A549 (cell line): ENCODE results near the gene MTHFR. TPM values are rescaled to one million over a fixed set of nuclear protein-coding genes. Genes with fewer than 3 reads are reported as not detected.
A peak's percentile ranks its signal among the peaks of the same experiment; 100 is the strongest.

ENCODE experiments used
- ATAC-seq, 2 experiments: fragments of 200-7000 bp in 1 of 2; fragments of >200 bp in 1 of 2; cut with Nextera tagmentation in 1 of 2; cut with Tn5 transposase in 1 of 2; 3 replicates each; pipeline versions ENCODE4 v1.8.0 to v1.9.1; 2018 to 2020; ENCODE audit warnings: mild to moderate bottlenecking in 1 of 2, moderate library complexity in 1 of 2
- CTCF ChIA-PET: fragments of 300-600 bp; sonication (Branson Sonifier 250); formaldehyde crosslinking; extraction: SDS; loops from one replicate; lab custom pipeline; 2021; ENCODE audit warnings: antibody characterized with exemption, inconsistent platforms; lab: Yijun Ruan, JAX
- POLR2A ChIA-PET: fragments of 350-600 bp; formaldehyde crosslinking; extraction: SDS; loops from one replicate; lab custom pipeline; 2021; ENCODE audit warnings: antibody characterized with exemption, inconsistent platforms; lab: Yijun Ruan, JAX
- DNase-seq, 2 experiments: peaks; one replicate each; pipeline versions ENCODE4 v3.0.0 to v3.0.0-alpha.2; 2011 to 2016; ENCODE audit warnings: low read depth in 1 of 2, low spot score in 1 of 2
- FAIRE-seq: peaks from 2 replicates; lab custom pipeline; 2011; peaks lifted over from hg19 to GRCh38; lab: Jason Lieb, UNC
- H3K27ac ChIP-seq, 2 experiments: fragments of >200 bp; sonication (Bioruptor Twin); formaldehyde crosslinking; 3 replicates each; pipeline ENCODE4 v1.5.1; 2016 to 2017
- H3K4me1 ChIP-seq: fragments of >200 bp; sonication (Bioruptor Twin); formaldehyde crosslinking; 3 replicates; pipeline ENCODE4 v1.6.1; 2016
- H3K4me2 ChIP-seq: fragments of >200 bp; sonication (Bioruptor Twin); formaldehyde crosslinking; 3 replicates; pipeline ENCODE4 v1.6.1; 2016
- H3K4me3 ChIP-seq: fragments of >200 bp; sonication (Bioruptor Twin); formaldehyde crosslinking; 3 replicates; pipeline ENCODE4 v1.5.1; 2016
- H3K9me3 ChIP-seq: fragments of >200 bp; sonication (Bioruptor Twin); formaldehyde crosslinking; 3 replicates; pipeline ENCODE4 v1.6.1; 2016
- CBX2 ChIP-seq: fragments of 200-600 bp; sonication (generic); IDR thresholded peaks from 2 replicates; pipeline ENCODE4 v1.6.1; 2016; ENCODE audit warnings: low read depth, mild to moderate bottlenecking, borderline replicate concordance
- CEBPB ChIP-seq, 2 experiments: fragments of >200 bp in 1 of 2; sonication (Bioruptor Twin) in 1 of 2; formaldehyde crosslinking in 1 of 2; IDR thresholded peaks; 2 replicates each; pipeline ENCODE4 v1.6.1; 2012 to 2016
- CHD2 ChIP-seq: fragments of 150-350 bp; IDR thresholded peaks from 2 replicates; pipeline ENCODE4 v1.6.1; 2014; ENCODE audit warnings: low read length; ENCODE audit not compliant: partially characterized antibody
- CHD4 ChIP-seq: fragments of 200-600 bp; sonication (generic); IDR thresholded peaks from 2 replicates; pipeline ENCODE4 v1.6.1; 2016; ENCODE audit warnings: antibody characterized with exemption, mild to moderate bottlenecking, borderline replicate concordance
- ESRRA ChIP-seq: fragments of 150-350 bp; IDR thresholded peaks from 2 replicates; pipeline ENCODE4 v1.6.1; 2014; ENCODE audit warnings: mild to moderate bottlenecking, low read length, borderline replicate concordance
- FOSL2 ChIP-seq, 2 experiments: fragments of 450-650 bp in 1 of 2; fragments of >200 bp in 1 of 2; sonication (Bioruptor Twin) in 1 of 2; formaldehyde crosslinking; IDR thresholded peaks; 2 replicates each; pipeline versions ENCODE4 v1.5.0 to v1.6.1; 2016 to 2020; ENCODE audit warnings: mild to moderate bottlenecking in 1 of 2, moderate library complexity in 1 of 2
- HDAC2 ChIP-seq: fragments of 200-600 bp; sonication (generic); IDR thresholded peaks from 2 replicates; pipeline ENCODE4 v1.6.1; 2016
- KDM1A ChIP-seq: fragments of 200-600 bp; sonication (generic); IDR thresholded peaks from 2 replicates; pipeline ENCODE4 v1.6.1; 2016; ENCODE audit warnings: low read depth, mild to moderate bottlenecking
- KDM5A ChIP-seq: fragments of 200-600 bp; sonication (generic); IDR thresholded peaks from 2 replicates; pipeline ENCODE4 v1.6.1; 2016; ENCODE audit warnings: antibody characterized with exemption, mild to moderate bottlenecking
- MAZ ChIP-seq: fragments of 150-350 bp; IDR thresholded peaks from 2 replicates; pipeline ENCODE4 v1.6.1; 2014; ENCODE audit warnings: antibody characterized with exemption, low read depth, low read length, borderline replicate concordance
- MYC ChIP-seq: IDR thresholded peaks from 2 replicates; pipeline ENCODE4 v1.6.1; 2012; ENCODE audit warnings: mild to moderate bottlenecking, inconsistent platforms, low read length, improper control_type of control experiment, borderline replicate concordance
- POLR2A ChIP-seq: IDR thresholded peaks from 2 replicates; pipeline ENCODE4 v1.6.1; 2012; ENCODE audit warnings: mild to moderate bottlenecking, low read length
- RAD21 ChIP-seq, 2 experiments: fragments of >200 bp in 1 of 2; sonication (Bioruptor Twin) in 1 of 2; formaldehyde crosslinking in 1 of 2; IDR thresholded peaks in 1 of 2; conservative IDR thresholded peaks in 1 of 2; 2 replicates in 1 of 2; 3 replicates in 1 of 2; pipeline ENCODE4 v1.6.1; 2012 to 2018; ENCODE audit warnings: inconsistent platforms in 1 of 2
- RNF2 ChIP-seq: fragments of 200-600 bp; sonication (generic); IDR thresholded peaks from 2 replicates; pipeline ENCODE4 v1.6.1; 2016; ENCODE audit warnings: low read depth, mild to moderate bottlenecking, antibody characterized with exemption, moderate library complexity, borderline replicate concordance
- TFCP2L1 ChIP-seq: fragments of 250-450 bp; sonication (Bioruptor Pico); IDR thresholded peaks from 2 replicates; pipeline ENCODE4 v1.5.0; 2021; ENCODE audit warnings: mild to moderate bottlenecking
- TP53 ChIP-seq: fragments of 250-450 bp; sonication (Bioruptor Pico); IDR thresholded peaks from 2 replicates; pipeline ENCODE4 v1.5.0; 2021; ENCODE audit warnings: mild to moderate bottlenecking, moderate library complexity
- ZFP36 ChIP-seq: fragments of 450-650 bp; IDR thresholded peaks from 2 replicates; pipeline ENCODE4 v1.6.1; 2014; ENCODE audit warnings: borderline replicate concordance; ENCODE audit not compliant: partially characterized antibody
- ZNF302 ChIP-seq: fragments of 250-450 bp; sonication (Bioruptor Pico); IDR thresholded peaks from 2 replicates; pipeline ENCODE4 v1.9.0; 2021; ENCODE audit warnings: inconsistent platforms, mild to moderate bottlenecking, moderate library complexity
- ZSCAN20 ChIP-seq: fragments of 250-450 bp; sonication (Bioruptor Pico); IDR thresholded peaks from 2 replicates; pipeline ENCODE4 v1.8.0; 2022; ENCODE audit warnings: mild to moderate bottlenecking, moderate library complexity
- WGBS: methylation state at CpG from one replicate; pipeline ENCODE4 v1.1.6; 2017; ENCODE audit errors: missing lambda C conversion rate; 5-methylcytosine and 5-hydroxymethylcytosine counted together
- polyA plus RNA-seq, 4 experiments: library from polyadenylated mRNA; depleted of rRNA in 3 of 4; stranded (reverse); fragments of >200 nt; fragmentation: RNase III in 1 of 4; extraction: RNeasy Plus Mini Kit Qiagen cat#74134 plus additional on column Dnase treatment in 1 of 4; gene quantifications; 2 replicates in 3 of 4; 3 replicates in 1 of 4; pipeline ENCODE4 v1.2.3, GENCODE V29; 2011 to 2017
- TF ChIP-seq, protein P1 (sequence below): fragments of 150-350 bp; IDR thresholded peaks from 2 replicates; pipeline ENCODE4 v1.6.1; 2014; ENCODE audit warnings: low read depth, mild to moderate bottlenecking, low read length
- TF ChIP-seq, protein P2 (sequence below): fragments of 450-650 bp; IDR thresholded peaks from 2 replicates; pipeline ENCODE4 v1.6.1; 2014; ENCODE audit warnings: antibody characterized with exemption
- TF ChIP-seq, protein P3 (sequence below): fragments of >200 bp; sonication (Bioruptor Twin); formaldehyde crosslinking; IDR thresholded peaks from 3 replicates; pipeline ENCODE4 v1.5.1; 2016

MTHFR gene
- polyA plus RNA-seq, 2 of the 4 experiments (the other 2 are of a cell fraction) = 4.5 to 5.2 TPM

DNA sequence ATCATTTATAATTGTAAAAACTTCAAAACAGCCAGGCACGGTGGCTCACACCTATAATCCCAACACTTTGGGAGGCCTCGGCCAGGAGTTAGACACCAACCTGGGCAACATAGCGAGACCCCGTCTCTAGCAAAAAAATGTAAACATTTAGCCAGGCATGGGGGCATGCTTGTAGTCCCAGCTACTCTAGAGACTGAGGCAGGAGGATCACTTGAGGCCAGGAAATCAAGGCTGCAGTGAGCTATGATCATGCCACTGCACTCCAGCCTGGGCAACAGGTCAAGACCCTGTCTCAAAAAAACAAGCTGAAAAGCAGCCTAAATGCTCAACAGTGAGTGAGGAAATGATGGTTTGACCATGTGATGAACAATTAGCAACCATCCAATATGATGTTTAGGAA, 36.5 kb downstream of the MTHFR start:
- H3K9me3 ChIP-seq = no peaks in the 10 kb centered on the region
- DNase-seq = no peak
- H3K4me1 ChIP-seq = no peaks in the 10 kb centered on the region
- ChIA-PET POLR2A (no interaction called here), CTCF (no interaction called here)
- no peak for ATAC-seq
- WGBS = 89% methylated on average over 4 of the region's 4 CpGs
- no peak for FAIRE-seq
- no peak overlapping the region for H3K4me3 ChIP-seq
- no peak overlapping the region for H3K4me2 ChIP-seq
- H3K27ac ChIP-seq = no peak overlapping the region
- TF ChIP-seq HDAC2 (no peak), ZSCAN20 (CRISPR knock-in tag) (no peak), CBX2 (no peak), RAD21 (conservative IDR thresholded peaks at IDR 0.05 in 1 of 2, IDR thresholded peaks at IDR 0.05 in 1 of 2) (no peak), ZNF302 (no peak)
- TF ChIP-seq, protein P1, sequence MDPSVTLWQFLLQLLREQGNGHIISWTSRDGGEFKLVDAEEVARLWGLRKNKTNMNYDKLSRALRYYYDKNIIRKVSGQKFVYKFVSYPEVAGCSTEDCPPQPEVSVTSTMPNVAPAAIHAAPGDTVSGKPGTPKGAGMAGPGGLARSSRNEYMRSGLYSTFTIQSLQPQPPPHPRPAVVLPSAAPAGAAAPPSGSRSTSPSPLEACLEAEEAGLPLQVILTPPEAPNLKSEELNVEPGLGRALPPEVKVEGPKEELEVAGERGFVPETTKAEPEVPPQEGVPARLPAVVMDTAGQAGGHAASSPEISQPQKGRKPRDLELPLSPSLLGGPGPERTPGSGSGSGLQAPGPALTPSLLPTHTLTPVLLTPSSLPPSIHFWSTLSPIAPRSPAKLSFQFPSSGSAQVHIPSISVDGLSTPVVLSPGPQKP = no peak
- TF ChIP-seq, protein P2, sequence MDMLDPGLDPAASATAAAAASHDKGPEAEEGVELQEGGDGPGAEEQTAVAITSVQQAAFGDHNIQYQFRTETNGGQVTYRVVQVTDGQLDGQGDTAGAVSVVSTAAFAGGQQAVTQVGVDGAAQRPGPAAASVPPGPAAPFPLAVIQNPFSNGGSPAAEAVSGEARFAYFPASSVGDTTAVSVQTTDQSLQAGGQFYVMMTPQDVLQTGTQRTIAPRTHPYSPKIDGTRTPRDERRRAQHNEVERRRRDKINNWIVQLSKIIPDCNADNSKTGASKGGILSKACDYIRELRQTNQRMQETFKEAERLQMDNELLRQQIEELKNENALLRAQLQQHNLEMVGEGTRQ = no peak

DNA sequence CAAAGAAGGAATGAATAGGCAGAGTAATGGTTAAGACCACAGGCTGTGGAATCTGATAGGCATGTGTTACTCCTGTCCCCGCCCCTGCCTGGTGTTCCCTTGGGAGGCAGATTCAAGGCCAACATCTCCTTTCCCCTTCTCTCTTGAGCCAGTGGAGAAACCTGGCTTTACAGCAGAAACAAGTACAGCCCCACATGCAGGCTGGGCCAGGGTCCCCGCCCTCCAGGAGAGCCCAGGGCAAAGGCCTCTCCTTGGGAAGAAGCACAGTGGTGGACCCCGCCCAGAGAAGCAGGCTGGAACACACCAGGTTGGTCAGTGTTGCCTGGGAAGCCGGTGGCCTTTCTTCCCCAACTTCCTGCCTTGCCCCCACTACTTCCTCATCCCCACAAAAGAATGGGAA, 36.9 kb downstream of the MTHFR start:
- ATAC-seq (peak in 1 of 2 experiments; percentile 47; a peak in 2 of 6 replicates), FAIRE-seq (no peak), DNase-seq (no peak)
- H3K9me3 ChIP-seq = no peaks in the 10 kb centered on the region
- H3K27ac ChIP-seq = no peak overlapping the region
- ChIA-PET POLR2A (no interaction called here), CTCF (no interaction called here)
- WGBS = 49% methylated on average over 4 of the region's 4 CpGs
- no peak for TF ChIP-seq TFCP2L1
- TF ChIP-seq TP53 (CRISPR knock-in tag) = no peak
- TF ChIP-seq KDM5A = no peak
- no peak for TF ChIP-seq KDM1A
- TF ChIP-seq CHD2 = no peak
- TF ChIP-seq ZFP36 = no peak
- no peak for TF ChIP-seq CHD4
- no peak for TF ChIP-seq ESRRA
- no peak for TF ChIP-seq MYC
- TF ChIP-seq CEBPB (IDR thresholded peaks at IDR 0.05) = no peak
- no peak for TF ChIP-seq ZNF302
- TF ChIP-seq CBX2 = no peak
- TF ChIP-seq FOSL2 (IDR thresholded peaks at IDR 0.05) = no peak
- no peak for TF ChIP-seq FOSL2 (CRISPR knock-in tag; IDR thresholded peaks at IDR 0.05)
- TF ChIP-seq RNF2 = no peak
- TF ChIP-seq MAZ = no peak
- no peak for TF ChIP-seq POLR2A
- TF ChIP-seq, protein P3, sequence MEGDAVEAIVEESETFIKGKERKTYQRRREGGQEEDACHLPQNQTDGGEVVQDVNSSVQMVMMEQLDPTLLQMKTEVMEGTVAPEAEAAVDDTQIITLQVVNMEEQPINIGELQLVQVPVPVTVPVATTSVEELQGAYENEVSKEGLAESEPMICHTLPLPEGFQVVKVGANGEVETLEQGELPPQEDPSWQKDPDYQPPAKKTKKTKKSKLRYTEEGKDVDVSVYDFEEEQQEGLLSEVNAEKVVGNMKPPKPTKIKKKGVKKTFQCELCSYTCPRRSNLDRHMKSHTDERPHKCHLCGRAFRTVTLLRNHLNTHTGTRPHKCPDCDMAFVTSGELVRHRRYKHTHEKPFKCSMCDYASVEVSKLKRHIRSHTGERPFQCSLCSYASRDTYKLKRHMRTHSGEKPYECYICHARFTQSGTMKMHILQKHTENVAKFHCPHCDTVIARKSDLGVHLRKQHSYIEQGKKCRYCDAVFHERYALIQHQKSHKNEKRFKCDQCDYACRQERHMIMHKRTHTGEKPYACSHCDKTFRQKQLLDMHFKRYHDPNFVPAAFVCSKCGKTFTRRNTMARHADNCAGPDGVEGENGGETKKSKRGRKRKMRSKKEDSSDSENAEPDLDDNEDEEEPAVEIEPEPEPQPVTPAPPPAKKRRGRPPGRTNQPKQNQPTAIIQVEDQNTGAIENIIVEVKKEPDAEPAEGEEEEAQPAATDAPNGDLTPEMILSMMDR = no peak
- no peak overlapping the region for H3K4me3 ChIP-seq
- no peak overlapping the region for H3K4me2 ChIP-seq
- no peaks in the 10 kb centered on the region for H3K4me1 ChIP-seq
